TTC549 (cell line): ENCODE measurements around the gene KCNS3.
"Not testable (repeated sequence)": the region's sequence is repeated elsewhere in the genome, so short reads cannot be mapped to it uniquely, and the experiment has no call there.

Experiments used
- FAIRE-seq: peaks from 2 replicates; lab custom pipeline; 2012; peaks lifted over from hg19 to GRCh38; lab: Jason Lieb, UNC

The KCNS3 gene

DNA sequence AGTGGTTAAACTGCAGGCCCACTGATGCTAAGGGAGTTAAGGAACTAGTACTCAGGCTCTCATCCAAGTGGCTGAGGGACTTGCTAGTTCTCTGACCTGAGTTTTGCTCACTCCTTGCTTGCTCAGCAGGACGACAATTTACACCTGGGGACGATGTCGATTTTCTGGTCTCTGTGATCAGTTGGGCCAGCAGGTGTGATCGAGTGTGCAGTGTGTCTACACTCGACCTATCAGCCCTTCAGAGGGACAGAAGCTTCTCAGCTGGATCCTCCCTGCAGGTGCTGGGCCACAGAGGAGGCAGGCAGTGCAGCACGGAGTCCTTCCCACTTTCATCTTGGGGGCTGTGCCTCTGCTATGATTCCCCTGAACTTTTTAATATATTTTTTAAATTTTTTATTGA, 71.5 kb downstream of the KCNS3 start:
- no peak for FAIRE-seq

DNA sequence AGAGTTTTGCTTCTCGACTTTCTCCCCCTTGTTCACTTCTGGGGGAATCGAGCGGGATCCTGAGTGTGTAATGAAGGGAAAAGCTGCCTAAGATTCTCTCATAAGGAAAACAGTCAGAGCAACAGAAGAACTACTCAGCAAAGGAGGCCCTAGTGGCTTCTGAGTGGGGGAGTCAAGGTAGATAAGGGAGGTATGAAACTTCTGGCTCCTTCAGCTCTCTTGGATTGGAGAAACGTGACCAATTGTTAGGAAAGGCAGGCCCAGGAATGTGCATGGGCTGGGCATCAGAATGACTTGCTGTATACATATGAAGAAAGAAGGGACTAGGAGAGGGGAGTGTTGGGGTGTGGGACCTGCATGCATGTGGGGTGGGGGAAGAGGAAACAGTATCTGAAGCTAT, 73.1 kb downstream of the KCNS3 start:
- no peak for FAIRE-seq

DNA sequence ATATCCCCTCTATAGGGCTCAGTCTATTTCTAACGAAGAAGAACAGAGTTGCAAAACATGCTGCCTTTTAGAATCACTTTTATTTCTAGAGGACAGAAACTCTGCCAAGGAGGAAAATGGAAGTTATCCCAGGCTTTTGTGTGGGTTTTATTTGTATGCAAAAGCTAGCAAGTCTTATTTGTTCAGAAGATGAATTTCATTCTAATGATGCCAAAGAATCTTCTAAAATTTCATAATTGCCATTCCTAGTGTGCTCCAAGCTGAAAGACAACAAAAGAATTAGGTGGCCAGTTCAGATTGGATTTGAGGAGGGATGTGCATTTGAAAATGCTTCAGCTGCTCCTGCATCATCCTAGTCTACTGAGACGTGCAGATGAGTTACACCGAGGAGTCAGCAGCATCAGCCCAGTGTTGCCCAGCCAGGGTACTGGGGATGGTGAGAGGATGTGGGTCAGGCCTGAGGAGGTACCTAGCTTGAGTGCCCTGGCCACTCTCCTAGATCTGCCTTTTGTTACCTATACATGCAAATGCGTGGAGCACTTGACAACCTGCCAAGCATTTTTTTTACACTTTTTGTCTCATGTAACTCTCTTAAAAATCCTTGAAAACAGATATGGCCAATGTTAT, 80.1 kb downstream of the KCNS3 start:
- FAIRE-seq = no peak

DNA sequence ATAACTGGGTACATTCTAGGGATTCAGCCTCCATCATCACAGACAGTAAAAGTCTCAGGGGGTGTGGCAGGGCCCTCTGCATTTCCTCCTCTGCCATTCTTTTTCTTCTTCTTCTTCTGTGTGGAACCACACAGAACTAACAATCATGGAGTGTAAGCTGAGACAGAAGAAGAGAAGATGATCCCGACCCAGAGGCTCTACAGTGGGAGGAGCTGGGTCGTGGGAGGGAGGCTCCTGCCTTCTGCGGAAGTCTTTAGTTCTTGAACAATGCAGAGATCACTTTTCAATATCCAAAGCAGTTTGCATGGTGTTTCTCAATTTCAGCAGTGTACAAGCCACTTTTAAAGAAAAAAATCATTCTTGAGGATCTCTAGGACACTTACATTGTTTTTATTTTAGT, 80.9 kb downstream of the KCNS3 start:
- no peak for FAIRE-seq

DNA sequence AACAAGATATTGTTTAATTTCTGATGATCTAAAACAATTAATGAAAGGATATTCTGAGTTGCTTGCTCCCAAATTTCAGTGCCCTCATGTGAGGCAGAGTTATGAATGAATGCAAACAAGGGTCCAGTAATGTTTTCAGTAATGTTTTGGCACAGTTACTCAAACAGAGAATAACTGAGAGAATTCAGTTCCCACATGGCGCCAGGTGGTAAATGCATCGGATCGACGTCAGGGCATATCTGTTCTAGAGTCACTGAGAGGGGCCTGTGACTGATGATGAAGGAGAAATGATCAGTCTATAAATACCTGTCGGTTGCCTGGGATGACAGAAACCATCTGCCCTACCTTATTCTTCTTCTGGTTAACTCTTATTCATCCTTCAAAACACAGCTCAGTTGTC, 81.4 kb downstream of the KCNS3 start:
- FAIRE-seq = no peak

DNA sequence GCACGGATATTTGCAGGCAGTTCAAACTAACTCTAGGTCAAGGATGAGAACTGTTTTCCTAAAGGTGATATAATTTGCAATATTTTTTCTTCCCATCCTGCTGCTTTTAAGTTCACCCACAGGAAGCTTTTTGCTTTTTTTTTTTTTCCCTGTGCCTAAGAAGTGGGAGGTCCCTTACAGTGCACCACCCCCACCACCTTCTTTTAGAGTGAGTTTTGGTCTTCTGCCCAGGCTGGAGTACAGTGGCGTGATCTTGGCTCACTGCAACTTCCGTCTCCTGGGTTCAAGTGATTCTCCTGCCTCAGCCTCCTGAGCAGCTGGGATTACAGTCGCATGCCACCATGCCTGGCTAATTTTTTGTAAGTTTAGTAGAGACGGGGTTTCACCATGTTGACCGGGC, 82.5 kb downstream of the KCNS3 start:
- FAIRE-seq = no peak

DNA sequence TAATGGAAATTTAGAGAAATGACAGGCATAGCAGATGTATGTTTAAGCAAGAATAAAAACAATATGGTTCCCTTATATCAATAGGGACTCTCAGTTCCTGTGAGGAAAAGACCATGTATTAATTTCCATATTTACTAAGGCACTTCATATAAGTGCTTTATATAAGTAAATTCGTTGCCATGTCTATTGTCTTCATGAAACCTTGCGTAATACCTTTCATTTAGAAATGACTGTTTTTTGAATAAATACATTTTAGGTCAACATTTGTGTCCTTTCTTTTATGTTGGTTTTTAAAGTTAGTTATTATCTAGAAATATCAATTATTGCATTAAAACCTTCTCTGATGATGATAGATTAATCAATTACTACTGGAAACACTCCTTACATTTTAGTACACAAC, 83.3 kb downstream of the KCNS3 start:
- FAIRE-seq = no peak

DNA sequence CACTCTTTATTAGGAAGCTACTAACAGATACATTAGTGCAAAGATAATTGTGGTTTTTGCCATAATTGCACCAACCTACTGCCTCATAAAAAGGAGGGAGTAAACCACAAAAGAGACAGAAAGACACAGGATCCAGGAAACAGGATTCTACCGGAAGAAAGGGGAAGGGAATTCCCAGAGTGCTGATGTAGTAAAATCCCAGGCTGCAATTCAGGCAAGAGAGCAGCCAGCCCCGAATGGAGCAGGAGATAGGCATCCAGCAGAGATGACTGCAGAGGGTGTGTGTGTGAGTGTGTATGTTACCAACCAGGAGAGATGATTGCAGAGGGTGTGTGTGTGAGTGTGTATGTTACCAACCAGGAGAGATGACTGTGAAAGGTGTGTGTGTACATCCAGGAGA, 84.4 kb downstream of the KCNS3 start:
- no peak for FAIRE-seq

DNA sequence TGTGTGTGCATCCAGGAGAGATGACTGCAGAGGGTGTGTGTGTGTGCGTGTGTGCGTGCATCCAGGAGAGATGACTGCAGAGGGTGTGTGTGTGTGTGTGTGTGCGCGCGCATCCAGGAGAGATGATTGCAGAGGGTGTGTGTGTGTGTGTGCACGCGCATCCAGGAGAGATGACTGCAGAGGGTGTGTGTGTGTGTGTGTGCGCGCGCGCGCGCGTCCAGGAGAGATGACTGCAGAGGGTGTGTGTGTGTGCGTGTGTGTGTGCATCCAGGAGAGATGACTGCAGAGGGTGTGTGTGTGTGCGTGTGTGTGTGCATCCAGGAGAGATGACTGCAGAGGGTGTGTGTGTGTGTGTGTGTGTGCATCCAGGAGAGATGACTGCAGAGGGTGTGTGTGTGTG, 85.1 kb downstream of the KCNS3 start:
- not testable (repeated sequence) for FAIRE-seq

DNA sequence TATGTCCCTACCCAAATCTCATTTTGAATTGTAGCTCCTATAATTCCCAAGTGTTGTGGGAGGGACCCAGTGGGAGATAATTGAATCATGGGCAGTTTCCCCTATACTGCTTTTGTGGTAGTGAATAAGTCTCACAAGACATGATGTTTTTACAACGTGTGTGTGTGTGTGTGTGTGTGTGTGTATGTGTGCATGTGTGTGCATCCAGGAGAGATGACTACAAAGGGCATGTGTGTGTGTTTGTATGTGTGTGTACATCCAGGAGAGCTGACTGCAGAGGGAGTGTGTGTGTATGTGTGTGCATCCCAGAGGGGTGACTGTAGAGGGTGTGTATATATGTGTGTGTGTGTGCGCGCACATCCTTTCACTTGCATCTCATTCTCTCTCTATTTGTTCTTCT, 86.7 kb downstream of the KCNS3 start:
- no peak for FAIRE-seq

DNA sequence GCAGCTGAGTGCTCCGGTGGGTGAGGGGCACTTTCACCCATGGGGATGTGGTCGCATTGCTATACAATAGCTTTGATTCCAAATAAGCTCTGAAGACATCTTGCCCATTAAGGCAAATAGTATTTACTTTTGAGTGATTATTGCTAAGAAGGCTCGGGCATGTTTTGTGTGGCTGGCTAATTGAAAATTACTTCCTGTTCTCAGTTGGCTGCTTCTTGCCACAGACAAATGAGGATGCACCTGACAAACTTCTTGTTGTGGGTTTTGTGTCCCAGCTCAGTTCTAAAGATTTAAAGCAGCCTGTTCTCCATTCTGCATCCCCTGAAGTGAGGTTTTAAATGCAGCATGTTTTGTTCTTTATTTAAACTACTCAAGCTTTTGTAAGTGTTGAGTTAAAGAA, 88.3 kb downstream of the KCNS3 start:
- no peak for FAIRE-seq

DNA sequence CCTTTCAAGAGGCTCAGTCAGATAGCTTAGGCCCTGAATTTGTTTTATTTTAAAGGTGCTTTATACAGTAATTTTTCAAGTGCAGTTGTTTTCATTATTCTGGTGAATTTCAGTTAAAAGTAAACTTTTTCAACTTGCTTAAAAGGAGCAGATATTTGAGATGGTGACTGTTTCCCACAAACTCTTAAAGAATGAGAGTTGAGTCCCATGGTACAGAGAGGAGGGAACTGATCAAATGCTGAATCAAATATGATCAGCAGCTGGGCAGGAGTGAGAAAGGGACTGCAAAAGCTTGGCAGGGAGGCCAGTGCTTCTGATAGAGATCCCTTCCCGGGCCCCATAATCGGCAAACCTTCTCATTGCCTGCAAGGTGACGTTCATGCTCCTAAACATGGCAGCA, 91.2 kb downstream of the KCNS3 start:
- FAIRE-seq = no peak

DNA sequence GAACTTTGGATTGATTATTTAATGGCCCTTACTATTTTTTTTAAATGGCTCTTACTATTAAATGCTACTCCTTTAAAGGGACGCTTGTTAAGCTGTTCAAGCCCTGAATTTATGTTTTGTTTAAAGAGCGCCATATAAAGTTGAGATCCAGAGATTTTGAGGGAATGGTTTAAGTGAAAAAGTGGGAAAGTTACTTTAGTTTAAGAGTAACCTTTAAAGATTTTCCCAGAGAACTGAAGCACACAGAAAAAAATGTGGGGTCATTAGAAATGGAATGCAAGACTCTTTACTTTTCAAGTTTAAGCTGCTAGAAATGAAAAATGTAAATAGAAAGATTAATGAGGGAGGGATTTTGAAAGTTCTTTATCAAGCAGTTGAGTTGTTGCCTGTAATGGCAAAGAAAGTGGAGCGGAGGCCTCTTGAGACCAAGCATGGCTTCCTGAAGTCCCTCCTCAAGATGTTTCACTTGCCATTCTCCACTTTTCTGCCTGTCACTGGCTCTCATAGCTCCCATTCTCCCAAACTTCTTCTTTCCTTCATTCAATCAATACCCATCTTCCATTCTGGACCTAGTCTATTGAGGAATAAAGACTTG, 93.2 kb downstream of the KCNS3 start:
- no peak for FAIRE-seq

DNA sequence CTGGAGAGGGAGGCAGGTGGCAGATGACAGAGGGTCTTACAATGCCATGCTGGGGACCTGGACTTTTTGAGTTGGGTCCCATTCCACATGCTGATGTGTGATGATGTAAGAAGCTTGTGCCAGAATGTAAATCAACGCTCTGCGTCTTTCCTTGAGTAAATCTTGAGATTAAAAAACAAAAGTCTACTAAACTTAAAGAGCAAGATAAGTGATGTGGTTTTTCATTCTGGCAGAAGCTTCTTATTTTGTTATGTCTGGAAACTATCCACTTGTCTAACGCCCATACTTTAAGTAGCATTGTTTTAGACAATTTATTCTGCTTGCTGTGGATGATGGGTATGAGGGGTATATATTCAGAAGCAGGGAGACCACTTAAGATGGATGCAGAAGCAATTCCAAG, 94.5 kb downstream of the KCNS3 start:
- no peak for FAIRE-seq

DNA sequence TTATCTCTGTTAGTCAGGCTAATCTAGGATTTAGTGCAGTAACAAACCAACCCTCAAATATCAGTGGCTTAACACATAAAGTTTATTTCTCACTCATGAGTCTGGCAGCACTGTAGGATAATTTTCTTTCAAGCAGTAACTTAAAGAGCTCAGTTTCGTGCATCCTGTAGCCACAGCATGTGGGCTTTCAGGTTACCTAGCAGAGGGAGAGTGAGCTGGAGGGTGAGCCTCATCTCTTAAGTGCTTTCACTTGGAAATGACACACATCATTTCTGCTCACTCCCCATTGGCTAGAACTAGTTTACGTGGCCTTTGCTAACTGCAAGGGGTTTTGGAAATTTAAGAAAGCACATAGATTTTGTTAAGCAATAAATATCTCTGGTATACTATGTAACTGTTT, 96.9 kb downstream of the KCNS3 start:
- FAIRE-seq = no peak

DNA sequence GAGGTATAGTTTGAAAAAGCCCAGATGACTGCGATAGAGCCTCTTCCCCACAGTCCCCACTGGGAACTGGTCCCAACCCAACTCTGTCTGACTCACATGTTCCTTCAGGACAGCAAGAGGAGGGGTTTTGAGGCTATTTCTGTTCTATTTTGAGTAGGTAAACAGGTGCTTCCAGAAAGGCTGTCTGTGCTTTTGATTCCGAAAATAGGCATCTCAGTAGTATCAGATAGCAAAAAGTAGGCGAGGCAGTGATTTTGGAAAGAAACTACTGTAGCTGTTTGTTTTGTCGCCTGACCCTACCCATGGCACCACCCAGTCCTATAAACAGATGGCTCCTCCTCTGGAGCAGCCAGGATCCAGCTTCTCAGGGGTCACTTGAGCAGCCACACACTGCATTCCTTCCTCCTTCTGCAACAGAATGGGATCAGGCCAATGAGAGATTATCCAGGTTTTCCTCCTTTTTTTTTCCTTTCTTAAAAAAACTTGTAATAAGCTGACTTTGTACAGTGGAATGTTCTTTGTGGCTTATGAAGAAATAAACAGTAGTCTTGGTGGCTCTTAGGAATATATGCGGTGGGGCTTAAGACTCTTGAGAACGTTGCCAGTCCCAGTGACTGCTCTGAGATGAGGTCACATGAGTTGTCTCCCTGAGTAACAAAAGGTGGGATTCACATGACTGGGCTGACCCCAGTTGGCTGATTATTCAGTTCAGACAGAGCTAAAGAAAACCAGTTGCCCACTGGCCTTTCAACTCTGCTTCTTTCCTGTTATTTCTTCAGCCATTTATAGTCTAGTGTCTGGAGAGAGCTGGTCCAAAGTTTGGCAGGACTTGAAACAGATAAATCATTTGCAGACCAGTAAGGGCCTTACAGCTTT, 98.6 kb downstream of the KCNS3 start:
- no peak for FAIRE-seq

DNA sequence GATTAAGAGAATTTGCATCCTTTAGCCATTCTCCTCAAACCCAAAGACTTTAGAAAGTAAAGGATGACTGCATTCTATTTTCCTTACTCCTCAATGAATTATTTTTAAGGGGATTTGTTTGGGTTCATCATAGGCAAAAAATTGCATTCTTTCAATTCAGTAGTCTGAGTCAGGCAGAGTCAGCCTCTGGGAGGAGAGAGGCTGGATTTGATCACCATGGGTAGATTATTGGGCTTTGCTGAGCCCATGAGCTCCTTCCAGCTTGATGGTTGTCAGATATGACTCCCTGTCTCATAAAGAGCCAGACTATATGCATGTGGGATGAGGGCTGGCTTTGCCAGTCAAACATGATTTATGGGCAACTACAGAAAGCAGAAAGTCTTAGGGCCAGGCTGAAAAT, 101.2 kb downstream of the KCNS3 start:
- FAIRE-seq = no peak

DNA sequence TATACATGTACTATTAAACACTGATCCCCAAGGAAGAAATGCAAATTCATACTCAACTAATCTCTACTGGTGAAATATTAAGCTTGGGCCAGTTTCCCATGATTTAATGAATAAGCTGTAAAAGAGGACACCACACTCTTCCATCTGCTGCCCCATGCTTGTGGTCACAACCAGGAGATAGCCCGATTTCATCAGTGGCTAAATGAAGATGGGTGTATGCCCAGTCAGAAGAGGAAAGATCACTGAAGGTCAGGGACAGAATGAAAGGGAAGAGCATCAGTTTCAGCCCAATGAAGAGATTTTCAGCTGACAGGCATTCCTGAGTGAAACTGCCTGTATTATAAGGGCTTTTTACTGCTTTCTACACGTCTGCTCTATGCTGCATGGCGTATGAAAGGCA, 103.5 kb downstream of the KCNS3 start:
- no peak for FAIRE-seq
